Spleen (tissue), 7 donors: Measurements from ENCODE around the gene TTC16.

Source experiments
- CTCF ChIP-seq, 11 experiments: fragments of 200-600 bp in 7 of 11; fragments of 450-650 bp in 4 of 11; sonication (generic) in 4 of 11; IDR thresholded peaks in 8 of 11; conservative IDR thresholded peaks in 3 of 11; 1 replicate in 7 of 11; 2 replicates in 4 of 11; pipeline versions ENCODE4 v1.4.0 to v1.8.0; 2016 to 2021; ENCODE audit warnings: antibody characterized with exemption in 11 of 11, inconsistent platforms in 4 of 11, mild to moderate bottlenecking in 1 of 11
- POLR2A ChIP-seq, 3 donors: fragments of 450-650 bp; IDR thresholded peaks; one replicate each; pipeline ENCODE4 v1.5.1; 2017; ENCODE audit warnings: antibody characterized with exemption in 3 of 3, mild to moderate bottlenecking in 1 of 3
- donor health status: DM: no; HTN: no; CAD: no; lungs with moderate emphysema.
- donor health status: DM: no; HTN: no; CAD: no.
- donor health status: DM: no; HTN: no; CAD: no.

GRCh38 chr9:127735530-127736185 lies 19.8 kb downstream of the TTC16 start:
- TF ChIP-seq CTCF (IDR thresholded peaks at IDR 0.05 in 8 of 11, conservative IDR thresholded peaks at IDR 0.05 in 3 of 11) (no peak), POLR2A (IDR thresholded peaks at IDR 0.05) (no peak)
